M059J (cell line): Measurements from ENCODE around the gene PLXNA1. TPM values are rescaled to one million over a fixed set of nuclear protein-coding genes. Genes with fewer than 3 reads are reported as not detected.
A peak's percentile ranks its signal among the peaks of the same experiment; 100 is the strongest.

Source experiments
- DNase-seq: peaks from one replicate; pipeline ENCODE4 v3.0.0-alpha.2; 2012; ENCODE audit warnings: low read depth
- total RNA-seq: library from RNA; depleted of rRNA; stranded (reverse); fragments of >200 nt; shearing (Covaris generic); gene quantifications from 2 replicates; pipeline ENCODE4 v1.2.3, GENCODE V29; 2014

PLXNA1 gene
- total RNA-seq, 1 experiment from 2014 or later, result 23.1 TPM

GRCh38 chr3:127002195-127003174, 19.6 kb downstream of the PLXNA1 start:
- no peak for DNase-seq

- no peak for DNase-seq
These were observed 20.2 kb downstream of the PLXNA1 start for GRCh38 chr3:127003175-127003555.

- no peak for DNase-seq
These were observed 20.8 kb downstream of the PLXNA1 start for GRCh38 chr3:127003601-127004280.

GRCh38 chr3:127004641-127005397, 21.9 kb downstream of the PLXNA1 start:
- DNase-seq, result no peak

- DNase-seq, result no peak
These were observed 23.1 kb downstream of the PLXNA1 start for GRCh38 chr3:127005864-127006500.

DNA sequence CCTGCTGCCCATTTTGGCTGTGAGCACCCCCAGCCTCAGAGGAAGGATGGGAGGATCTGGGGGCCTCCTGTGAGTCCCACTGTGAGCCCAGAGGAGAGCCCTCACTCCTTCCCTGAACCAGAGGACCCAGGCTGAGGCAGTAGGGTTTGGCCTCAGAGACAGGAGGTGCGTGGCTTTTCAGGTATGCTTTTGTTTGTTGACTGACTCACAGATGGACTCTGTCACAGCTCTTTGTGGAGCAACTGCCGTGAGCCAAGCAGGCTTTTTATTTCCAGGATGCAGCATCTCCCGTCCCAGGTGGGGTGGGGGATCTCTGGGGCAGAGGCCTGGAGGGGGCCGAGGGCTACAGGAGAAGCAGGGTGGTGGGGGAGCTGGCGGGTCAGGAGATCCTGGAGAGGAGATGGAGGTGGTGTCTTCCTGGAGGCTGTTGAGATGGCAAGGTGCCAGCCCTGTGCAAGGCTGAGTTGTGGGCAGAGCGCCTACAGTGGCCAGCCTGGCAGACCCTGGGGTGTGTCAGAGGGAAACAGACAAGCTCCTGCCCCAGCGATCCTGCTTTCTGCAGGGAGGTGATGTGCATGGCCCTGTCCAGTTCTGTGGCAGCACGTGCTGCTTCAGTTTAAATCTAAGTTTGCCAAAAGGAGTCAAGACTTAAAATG, 24.0 kb downstream of the PLXNA1 start:
- DNase-seq, result no peak

DNA sequence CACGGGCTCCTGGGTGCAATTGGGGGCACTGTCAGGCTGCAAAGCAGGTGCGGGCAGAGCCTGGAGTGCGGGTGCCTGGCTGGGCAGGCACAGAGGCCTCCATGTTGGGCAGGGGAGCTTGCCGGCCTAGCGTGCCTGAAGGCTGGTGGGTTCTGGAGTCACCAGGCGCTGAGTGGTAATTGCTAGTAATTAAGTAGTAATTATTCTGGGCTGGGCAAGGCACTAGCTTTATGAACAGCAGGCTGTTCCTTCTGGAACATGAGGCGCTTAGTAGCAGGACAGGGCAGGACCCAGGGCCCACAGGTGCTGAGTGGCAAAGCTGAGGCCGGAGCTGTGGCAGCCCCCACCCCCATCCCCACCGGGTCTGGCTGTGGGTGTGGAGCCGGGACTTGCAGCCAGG, 25.3 kb downstream of the PLXNA1 start:
- DNase-seq, result no peak

DNA sequence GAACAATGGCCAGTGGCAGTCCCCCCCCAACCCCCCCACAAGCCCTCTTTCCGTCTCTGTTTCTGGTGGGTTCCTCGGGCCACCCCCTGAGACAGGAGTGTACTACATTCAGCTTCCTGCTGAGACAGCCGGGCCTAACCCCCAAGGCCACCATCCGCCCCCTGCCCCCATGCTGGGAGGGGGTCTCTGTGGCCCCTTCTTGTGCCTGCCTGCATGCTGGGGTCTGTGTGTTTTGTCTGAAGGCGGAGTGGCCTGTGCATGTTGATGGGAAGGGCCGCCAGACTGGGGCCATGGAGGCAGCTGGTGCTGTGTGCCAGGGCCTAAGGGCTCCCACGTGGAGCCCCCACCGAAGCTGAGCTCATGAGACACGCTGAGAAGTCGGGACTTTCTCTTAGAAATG, 26.6 kb downstream of the PLXNA1 start:
- DNase-seq, result no peak

- DNase-seq, result no peak
These were observed 28.5 kb downstream of the PLXNA1 start for GRCh38 chr3:127011270-127011992.

DNA sequence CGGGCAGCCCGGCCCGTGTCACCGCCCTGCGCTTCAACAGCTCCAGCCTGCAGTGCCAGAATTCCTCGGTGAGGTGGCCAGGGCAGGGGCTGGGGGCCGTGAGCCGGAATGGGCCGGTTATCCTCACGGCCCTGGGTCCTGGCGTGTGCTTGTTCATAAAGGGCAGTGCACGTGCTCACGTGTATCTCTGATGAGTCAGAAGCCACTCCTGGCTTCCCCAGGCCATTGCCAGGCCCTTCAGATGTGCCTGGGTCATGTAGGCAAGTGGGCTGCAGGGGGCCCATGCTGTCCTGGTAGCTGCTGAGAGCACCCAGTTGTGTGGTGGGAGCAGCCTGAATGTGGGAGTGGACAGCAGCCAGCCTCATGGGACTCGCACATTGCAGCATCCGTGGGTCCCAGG, 29.2 kb downstream of the PLXNA1 start:
- peak; percentile 20 for DNase-seq

DNA sequence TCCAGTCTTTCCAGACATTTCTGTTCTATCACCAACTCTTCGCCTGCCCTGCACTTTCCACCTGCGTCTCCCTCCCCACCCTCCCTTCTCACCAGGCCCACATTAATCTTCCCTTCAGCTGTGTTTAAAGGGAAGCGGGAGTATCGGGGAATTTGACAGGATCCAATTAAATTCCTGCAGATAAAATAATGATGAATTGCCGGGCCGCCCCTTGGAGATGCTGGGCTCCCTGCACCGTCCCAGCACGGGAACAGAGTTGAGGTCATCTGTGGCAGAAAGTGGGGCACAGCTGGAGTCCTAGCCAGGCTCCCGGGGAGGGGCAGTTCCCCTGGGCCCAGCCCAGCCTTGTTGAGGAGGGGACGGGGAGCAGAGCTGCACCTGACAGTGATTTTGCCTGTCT, 30.3 kb downstream of the PLXNA1 start:
- no peak for DNase-seq

GRCh38 chr3:127013758-127014535, 31.0 kb downstream of the PLXNA1 start:
- DNase-seq, result peak; percentile 9

GRCh38 chr3:127014536-127015281, 31.8 kb downstream of the PLXNA1 start:
- DNase-seq, result no peak

DNA sequence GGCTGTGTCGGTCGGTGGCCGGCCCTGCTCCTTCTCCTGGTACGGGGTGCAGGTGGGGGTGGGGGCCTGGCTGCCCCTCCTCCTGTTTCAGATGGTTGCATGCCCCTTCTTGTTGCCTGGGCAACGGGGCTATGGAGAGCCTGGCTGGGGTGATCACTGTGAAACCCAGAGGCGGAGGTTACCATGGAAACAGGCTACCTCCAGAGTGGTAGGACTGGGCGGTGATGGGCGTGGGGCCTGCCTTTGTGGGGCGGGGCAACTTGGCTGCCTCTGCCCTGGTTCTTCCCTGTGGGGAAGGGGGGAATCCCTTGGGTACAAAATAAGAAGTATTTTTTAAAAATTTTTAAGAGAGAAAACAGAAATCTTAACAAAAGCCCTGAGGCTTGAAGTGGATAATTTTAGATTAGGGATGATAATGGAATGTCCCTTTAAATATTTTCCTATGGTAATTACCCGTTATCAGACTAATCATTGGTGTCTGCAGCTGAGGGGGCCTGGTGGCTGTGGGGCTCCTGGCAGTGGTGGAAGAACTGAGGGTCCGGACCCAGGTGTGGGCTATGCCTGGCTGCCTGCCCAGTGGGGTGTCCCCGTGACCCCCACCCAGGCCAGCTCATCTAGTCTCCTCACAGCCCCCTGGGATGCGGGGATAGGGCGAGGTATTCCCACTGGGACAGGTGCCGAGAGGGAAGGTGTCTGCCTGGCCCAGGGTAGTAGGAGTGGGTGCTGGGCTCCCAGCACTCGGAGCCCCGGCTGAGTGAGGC, 32.5 kb downstream of the PLXNA1 start:
- DNase-seq, result peak; percentile 26

DNA sequence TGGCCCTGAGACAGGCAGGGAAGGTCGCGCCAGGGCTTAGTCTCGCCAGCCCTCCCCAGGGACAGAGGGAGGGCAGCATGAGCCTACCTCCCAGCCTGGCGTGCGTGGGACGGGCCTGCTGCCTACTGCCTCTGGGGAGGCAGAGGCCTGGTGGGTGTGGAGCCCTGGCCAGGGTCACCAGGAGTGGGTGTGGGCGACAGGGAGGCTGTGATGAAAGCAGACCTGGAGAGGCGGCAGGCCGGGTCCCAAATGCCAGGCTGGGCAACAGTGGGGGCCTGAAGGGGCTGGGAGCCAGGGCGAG, 33.1 kb downstream of the PLXNA1 start:
- DNase-seq, result no peak

DNA sequence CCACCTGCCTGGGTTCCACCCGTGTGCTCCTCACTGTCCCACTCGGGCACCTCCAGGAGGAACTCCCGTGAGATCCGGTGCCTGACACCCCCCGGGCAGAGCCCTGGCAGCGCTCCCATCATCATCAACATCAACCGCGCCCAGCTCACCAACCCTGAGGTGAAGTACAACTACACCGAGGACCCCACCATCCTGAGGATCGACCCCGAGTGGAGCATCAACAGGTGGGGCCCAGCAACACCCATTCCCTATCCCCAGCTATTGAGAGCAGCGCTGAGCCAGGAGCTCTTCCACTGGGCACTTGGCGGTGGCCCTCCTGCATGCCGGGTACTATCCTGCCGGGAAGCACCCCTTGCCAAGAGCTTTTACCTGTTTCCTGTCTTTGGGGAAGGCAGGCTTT, 33.5 kb downstream of the PLXNA1 start:
- no peak for DNase-seq

GRCh38 chr3:127017229-127017628, 34.3 kb downstream of the PLXNA1 start:
- no peak for DNase-seq

GRCh38 chr3:127017781-127018180, 34.9 kb downstream of the PLXNA1 start:
- no peak for DNase-seq
